Activated gamma-delta T cell (primary cell): ENCODE results near the gene STON2.

Experiments
- DNase-seq: peaks from one replicate; lab custom pipeline; 2025; lab: John Stamatoyannopoulos, UW

STON2 gene

DNA sequence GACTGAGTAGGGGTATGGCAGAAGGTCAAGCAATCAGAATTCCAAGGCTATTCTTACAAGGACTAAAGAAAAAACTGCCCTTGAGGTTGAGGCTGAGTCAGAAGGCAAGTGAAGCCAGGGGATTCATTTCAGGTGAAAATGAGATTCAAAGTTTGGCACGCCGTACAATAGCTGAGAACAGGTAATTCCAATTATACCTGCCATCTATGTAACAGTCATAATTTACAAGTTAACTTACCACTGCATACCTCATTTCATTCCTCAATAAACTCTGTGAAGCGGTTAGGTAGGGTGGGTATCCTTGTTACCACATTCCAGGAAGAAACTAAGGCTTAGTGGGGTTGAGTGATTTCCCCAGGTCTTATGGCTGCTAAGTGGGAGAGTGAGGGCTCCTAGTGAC lies 64.1 kb downstream of the STON2 start:
- DNase-seq, result no peak

- no peak for DNase-seq
Measured at GRCh38 chr14:81332725-81333124, 67.4 kb downstream of the STON2 start.

GRCh38 chr14:81331229-81332021 lies 68.7 kb downstream of the STON2 start:
- no peak for DNase-seq

DNA sequence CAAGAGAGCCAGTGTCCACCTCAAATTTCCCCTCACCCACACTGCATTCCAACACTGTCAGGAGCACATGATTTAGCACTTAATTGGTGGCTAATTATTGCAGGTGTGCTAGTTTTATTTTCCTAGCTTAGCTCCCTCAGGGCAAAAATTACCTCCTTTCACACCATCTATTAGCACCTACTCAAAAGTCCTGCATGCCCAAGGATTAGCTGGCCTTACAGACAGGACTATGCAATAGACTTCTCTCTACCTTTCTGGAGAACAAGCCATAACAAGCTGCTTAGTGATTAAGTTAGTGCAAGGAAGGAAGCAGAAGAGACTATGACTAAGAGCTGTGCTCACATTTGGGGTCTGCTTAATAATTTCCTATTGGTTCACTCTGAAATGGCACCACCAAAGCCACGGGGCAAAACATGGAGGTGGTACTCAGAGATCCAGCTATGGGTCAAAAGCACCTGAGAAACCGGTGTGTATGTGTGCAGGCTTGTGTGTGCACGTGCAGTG lies 69.5 kb downstream of the STON2 start:
- no peak for DNase-seq

DNA sequence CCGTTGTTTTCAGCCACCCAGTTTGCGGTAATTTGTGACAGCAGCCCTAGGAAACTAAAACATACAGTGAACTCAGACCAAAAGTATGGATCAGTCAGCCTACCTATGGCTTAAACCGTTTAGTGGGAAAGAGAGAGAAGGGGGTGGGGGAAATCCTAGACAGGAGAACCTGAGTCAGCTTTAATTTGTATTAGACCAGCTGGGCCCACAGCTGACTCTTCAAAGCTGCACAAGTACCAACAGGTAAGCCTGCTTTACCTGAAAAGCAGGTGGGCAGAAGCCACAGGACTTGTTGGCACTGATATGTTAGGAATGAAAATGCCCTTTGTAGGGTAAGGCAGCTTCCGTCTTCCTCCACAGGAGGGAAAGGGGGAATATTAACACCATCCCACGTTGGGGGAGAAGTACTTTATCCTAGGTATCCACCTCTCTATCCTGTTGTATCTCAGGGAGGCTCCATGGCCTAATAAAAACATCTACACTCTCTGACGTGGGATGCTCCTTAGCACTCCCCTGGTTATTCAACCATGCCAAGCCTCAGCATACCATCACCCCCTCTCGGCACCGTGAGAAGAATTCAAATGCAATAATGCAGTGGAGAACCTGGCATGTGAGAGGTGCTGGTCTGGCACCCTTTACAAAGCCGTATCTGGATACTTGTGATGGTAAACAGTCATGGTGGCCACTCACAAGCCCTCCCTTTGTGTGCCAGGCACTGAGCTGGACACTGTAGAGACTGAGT lies 70.3 kb downstream of the STON2 start:
- no peak for DNase-seq

DNA sequence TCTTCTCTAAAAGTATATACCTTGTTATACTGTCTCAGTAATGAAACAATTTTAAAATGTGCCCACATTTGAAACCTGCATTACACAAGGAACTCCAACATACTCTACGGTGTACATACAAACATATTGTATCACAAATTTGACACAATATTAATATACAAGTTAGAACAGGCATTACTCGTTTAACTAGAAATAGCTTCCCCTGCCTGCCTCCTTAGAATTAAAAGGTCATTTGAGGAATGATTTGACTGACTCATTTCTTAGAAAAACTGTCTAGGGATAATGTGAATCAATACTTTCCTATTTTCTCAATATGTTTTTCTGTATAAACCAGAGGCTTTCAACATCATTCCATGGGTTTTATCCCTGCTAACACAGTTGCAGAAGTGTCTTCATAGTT lies 73.7 kb downstream of the STON2 start:
- no peak for DNase-seq

DNA sequence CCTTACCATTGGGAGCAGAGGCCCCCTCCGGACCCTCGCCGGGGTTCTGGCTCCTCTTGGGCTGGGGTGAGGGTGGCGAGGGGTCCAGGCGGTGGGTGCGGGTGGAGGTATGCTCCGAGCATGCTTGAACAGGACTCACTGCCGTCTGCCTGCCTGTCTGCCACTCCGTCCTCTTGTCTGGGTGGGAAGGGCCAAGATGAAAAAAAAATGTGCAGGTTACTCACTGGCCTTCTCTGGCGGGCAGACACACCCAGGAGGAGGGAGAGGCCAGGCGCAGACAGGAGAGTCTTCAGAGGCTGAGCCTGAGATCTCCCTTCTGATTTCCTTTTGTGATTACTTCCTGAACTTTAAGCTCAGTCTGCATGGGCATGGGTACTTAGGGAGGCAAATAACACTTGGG lies 76.1 kb downstream of the STON2 start:
- DNase-seq, result no peak

DNA sequence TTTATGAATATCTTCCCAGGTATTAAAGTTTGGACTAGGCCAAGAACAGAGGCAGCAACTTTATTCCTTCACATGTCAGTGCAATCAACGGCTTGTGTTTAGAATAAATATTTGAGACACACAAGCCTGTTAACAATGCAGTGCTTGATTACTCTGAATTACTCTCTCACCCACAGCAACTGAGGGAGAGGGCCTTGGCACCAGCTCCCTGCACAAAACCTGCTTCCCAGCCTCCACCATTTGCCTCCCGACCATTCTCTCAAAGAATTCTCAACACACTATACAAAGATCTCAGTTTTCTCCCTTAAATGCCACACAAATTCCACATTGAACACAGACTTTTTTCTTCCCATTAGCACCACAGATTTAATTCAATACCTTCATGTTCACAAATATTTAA lies 77.0 kb downstream of the STON2 start:
- DNase-seq, result no peak

GRCh38 chr14:81319946-81320345 lies 80.2 kb downstream of the STON2 start:
- DNase-seq, result no peak

DNA sequence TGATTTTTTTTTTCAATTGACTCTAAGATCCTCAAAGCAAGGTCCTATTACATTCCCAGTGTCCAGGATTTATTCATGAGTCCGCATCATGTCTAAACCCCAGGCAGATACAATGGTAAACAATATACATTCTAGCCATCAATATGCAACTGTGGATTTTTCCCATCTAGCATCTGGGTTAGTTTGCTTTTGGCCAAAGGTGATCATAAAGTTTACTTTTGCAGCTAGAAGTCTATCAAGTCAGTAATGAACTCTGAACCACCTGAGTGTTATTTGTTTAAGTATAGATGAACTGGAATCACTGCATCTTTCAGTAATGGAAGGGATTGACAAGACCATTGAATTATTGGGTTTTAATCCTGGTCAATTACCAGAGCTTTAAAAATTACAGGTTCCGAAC lies 80.8 kb downstream of the STON2 start:
- DNase-seq, result no peak

DNA sequence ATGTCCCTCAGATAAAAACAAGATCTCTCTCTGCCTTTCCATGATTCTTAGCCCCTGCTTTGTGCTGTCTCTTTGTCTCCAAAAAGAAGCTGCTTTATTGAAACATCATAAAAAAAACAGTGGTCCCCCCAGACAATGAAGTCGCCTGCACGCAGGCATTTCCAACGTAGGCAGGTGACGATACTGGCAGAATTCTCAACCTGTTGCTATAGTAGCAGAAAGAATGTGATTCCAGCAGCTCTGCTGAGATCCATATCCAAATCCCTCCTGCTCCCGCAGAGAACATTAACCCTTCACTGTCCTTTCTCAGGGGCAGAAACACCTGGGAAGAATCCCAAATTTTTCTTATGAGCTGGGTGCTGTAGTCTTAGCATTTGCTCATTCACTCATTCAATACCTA lies 84.8 kb downstream of the STON2 start:
- no peak for DNase-seq

DNA sequence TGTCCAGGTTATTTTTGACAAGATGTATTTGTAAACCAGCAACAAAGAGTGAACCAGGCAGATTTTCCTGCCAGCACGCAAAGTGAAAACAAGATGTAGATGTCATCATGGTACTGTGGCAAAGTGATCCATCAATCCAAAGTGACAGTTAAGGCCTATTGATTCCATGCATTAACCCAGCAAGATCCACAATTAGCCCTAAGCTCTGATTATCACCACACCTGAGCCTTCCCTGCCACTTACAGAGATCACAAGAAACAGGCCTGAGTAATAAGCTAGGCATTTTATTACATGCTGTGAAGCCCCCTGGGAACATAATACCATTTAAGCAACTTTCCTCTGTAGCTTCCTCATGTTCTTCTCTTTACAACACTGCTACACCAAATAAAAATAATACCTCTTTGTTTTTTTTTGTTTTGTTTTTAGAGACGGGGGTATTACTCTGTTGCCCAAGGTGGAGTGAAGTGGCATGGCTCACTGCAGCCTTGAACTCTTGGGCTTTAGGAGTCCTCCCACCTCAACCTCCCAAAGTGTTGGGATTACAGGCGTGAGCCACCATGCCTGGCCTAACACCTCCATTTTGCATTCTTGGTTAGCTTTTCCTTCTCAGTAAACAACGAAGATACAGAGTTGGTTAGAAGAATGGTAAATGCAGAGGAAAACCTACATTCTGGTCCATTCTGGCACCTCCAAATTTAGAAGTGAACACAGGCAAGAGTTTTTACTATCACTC lies 85.5 kb downstream of the STON2 start:
- DNase-seq, result no peak

DNA sequence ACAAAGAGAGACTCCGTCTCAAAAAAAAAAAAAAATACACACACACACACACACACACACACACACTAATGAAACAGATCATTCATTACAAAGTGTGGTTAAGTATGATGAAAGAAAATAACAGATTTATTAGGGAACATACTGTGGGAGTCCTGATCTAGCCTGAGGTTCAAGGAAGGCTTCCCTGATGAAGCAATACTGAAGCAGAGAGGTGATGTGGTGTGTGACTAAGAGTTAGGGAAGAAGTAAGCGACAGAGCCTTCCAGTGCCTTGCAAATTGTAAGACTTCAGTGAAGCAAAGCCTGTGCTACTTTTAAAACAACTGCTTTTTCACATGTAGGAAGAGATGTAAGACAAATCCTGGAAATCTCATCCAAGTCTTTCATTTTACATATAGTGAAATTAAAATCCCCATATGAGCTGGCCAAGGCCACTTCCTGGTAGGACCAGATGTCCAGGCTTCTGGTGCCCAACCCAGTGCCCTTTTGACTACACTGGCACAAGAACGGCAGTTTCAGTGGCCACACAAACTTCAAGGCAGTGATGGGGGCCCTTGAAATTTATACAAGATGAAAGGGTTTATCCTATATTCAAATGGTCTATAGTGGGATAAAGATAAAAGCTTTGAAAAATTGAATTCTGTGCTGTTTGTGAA lies 86.2 kb downstream of the STON2 start:
- DNase-seq, result no peak

DNA sequence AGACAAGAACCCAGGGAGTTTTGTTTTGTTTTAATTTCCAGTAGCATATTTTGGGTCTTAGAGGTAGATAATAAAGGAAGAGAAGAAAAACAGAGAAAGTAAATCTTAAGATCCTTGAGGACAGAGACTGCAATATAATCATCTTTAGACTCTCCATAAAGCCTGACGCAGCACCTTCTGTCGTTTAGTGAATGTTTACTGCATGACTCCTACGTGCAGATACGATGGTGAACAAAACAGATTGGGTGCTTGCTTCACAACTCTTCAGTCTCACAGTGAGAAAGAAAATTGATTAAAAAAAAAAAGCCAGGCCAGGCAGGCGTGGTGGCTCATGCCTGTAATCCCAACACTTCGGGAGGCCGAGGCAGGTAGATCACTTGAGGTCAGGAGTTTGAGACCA lies 86.9 kb downstream of the STON2 start:
- DNase-seq, result no peak

- no peak for DNase-seq
Measured at GRCh38 chr14:81312289-81312876, 87.7 kb downstream of the STON2 start.

- DNase-seq, result no peak
Measured at GRCh38 chr14:81311778-81312177, 88.3 kb downstream of the STON2 start.

- DNase-seq, result no peak
Measured at GRCh38 chr14:81311141-81311540, 89.0 kb downstream of the STON2 start.

DNA sequence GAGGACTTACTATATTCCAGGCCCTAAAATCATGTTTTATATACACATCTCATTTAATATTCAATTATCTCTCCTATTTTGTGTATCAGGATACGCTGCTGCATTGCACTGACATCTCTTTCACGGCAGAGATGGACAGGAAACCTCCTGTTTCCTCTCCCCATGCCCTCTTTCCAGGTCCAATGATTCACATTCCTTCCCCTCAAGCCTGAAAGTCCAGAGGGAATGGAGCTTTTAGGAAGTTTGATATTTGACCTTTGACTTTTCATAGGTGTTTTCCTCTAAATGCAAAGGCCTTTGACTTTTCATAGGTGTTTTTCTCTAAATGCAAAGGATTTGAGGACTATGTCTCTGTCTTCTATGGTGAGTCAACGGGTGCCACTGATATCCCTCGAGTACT lies 89.5 kb downstream of the STON2 start:
- DNase-seq, result no peak

GRCh38 chr14:81309511-81309910 lies 90.6 kb downstream of the STON2 start:
- no peak for DNase-seq

DNA sequence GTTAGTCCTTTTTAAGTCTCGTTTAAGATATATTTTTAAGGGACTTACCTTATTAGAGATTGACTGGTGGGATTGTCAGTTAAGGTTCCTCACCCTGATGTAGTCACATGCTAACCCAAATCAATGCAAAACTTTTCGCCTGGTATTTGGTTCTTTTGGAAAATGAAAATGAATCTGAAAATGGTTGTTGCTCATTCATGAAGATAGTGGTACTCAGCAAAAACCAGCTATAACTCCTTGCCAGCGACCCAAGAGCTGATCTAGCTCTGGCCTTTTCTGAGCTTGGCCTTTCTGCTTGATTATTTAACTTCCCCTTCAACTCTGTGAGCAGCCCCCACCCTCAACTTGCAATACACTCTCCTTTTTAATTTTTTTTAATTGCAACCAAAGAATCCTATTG lies 94.4 kb downstream of the STON2 start:
- DNase-seq, result no peak

GRCh38 chr14:81305065-81305464 lies 95.1 kb downstream of the STON2 start:
- no peak for DNase-seq
